HFF-Myc (cell line): ENCODE data around the gene MAN2A1.

Experiments
- DNase-seq: peaks from one replicate; pipeline ENCODE4 v3.0.0-alpha.2; 2011; ENCODE audit warnings: low read depth; ENCODE audit errors: extremely low read depth
- H3K4me3 ChIP-seq: replicated peaks from 2 replicates; pipeline ENCODE4 v1.5.1; 2011; ENCODE audit warnings: low read depth, mild to moderate bottlenecking, control low read depth, low read length
- TF ChIP-seq, protein P1 (sequence below): IDR thresholded peaks from 2 replicates; pipeline ENCODE4 v1.5.1; 2012; ENCODE audit warnings: mild to moderate bottlenecking, low read depth, low read length, control low read depth; ENCODE audit errors: missing control alignments

The MAN2A1 gene

DNA sequence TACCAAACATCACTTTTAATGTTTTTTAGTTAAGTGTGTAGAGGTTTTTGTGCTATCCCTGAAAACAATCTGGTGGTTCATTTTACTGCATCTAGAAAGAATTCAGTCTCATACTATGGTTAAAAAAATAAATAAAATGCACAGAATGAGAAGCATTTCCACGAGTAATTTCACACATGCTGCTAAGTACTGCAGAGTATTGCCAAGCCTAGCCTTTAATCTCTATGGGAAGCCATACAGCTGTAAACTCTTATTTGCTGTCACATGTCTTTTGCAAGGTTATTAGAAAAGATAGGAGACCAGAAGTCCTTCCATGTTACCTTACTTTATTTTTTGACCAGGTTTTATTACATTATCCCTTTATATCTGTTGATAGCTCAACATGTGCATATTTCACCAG is 37.6 kb upstream of the MAN2A1 start:
- no peak overlapping the region for H3K4me3 ChIP-seq
- DNase-seq: no peak
- TF ChIP-seq, protein P1, sequence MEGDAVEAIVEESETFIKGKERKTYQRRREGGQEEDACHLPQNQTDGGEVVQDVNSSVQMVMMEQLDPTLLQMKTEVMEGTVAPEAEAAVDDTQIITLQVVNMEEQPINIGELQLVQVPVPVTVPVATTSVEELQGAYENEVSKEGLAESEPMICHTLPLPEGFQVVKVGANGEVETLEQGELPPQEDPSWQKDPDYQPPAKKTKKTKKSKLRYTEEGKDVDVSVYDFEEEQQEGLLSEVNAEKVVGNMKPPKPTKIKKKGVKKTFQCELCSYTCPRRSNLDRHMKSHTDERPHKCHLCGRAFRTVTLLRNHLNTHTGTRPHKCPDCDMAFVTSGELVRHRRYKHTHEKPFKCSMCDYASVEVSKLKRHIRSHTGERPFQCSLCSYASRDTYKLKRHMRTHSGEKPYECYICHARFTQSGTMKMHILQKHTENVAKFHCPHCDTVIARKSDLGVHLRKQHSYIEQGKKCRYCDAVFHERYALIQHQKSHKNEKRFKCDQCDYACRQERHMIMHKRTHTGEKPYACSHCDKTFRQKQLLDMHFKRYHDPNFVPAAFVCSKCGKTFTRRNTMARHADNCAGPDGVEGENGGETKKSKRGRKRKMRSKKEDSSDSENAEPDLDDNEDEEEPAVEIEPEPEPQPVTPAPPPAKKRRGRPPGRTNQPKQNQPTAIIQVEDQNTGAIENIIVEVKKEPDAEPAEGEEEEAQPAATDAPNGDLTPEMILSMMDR: no peak

DNA sequence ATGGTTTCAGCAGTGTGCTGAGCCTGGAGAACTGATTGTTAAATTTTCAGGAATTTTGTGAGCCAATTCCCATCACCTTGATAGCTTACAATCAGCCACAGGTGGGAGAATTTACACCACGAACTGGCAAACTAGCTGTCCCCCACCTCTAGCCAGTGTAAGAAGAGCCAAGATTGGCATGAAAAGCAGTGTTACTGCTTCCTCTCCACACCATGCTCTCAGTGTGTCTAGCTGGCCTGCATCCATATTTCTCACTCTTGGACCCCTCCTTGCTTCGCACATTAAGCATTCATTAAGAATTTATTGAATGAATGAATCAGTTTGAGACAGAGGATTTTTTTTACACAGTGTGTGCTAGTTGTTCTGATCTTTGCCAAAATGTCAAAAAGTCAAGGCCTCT is 36.7 kb upstream of the MAN2A1 start:
- DNase-seq: no peak
- TF ChIP-seq, protein P1: no peak
- no peak overlapping the region for H3K4me3 ChIP-seq

DNA sequence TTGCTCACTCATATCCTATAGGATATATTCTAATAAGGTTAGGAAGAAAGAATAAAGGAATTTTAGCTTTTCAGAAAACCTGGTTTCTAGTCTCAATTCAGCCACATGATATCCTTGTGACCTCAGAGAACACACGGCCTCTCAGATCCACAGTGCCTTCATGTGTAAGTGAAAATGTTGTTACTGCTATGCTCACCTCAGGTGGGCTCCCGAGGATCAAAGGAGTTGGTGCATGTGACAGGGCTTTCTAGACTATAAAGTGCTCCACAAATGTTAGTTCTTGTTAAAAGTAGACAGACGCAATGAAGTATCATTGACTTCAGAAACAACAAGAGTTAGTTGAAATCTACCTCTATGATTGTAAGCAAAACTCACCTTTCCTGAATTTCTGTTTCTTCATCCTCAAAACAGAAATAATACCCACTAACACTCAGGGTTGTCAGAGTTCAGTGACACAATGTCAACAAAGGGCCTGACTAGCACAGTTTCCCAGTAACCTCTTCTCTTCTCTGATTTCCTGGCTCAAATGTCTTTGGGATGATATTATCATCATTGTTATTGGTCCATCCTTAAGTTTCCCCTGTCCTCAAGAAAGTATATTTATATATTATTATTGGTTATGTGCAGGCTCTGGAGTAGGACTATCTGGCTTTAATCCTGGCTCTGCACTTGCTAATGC is 36.0 kb upstream of the MAN2A1 start:
- no peak for DNase-seq
- TF ChIP-seq, protein P1: no peak
- H3K4me3 ChIP-seq: no peak overlapping the region

DNA sequence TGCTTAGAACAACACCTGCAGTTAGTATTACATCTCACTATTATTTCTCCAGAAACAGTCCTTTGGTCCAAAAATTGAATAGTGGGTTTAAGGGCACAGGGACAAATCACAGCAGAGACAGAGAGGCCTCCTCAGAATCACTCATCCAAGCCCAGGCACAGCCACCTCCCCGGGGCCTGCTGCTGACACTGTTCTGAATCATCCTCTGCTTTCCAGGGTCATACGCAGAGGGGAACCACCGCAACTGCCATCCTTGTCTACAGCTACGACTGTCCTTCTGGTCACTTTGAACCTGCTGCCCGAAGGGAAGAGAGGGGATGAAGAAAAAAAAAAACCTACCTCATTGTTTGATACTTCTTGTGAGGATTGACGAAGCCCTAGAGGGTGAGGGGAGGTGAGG is 35.3 kb upstream of the MAN2A1 start:
- TF ChIP-seq, protein P1: no peak
- no peak overlapping the region for H3K4me3 ChIP-seq
- no peak for DNase-seq

DNA sequence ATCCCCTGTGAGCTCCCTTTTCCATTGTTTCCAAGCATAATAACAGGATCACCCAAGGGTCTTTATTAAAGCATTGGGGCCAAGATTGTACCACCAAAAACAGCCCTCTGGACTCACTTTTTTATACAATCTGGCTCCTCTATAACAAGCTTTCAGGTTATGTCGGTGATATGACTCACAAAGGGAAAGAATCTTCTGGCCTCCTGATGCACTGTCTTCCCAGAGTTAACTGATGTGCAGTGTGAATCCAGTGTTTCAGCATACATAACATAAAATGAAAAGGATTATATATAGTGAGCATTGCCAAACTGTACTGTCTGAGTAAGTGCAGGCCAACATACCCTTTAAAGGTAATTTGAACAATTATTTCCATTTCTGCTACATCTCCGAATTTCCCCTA is 33.9 kb upstream of the MAN2A1 start:
- no peak for DNase-seq
- H3K4me3 ChIP-seq: no peak overlapping the region
- TF ChIP-seq, protein P1: no peak

DNA sequence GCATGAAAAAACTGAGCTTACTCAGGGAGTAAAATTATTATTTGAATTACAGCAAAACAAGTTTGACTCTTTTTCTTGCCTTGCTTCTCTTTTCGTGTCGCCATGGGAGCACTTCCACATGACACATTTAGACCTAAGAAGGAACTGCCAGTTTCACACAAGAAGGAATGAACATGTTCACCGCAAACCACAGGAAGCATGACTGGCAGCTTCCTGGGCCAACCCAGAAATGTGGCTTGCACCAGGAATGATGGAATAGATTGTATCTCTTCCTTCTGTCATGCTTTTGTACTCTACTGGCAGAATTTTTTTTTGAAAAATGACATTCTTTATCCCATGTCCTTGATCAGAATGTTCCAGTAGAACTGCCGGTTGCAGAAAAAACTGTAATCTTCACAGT is 32.9 kb upstream of the MAN2A1 start:
- TF ChIP-seq, protein P1: no peak
- DNase-seq: peak; percentile 26
- H3K4me3 ChIP-seq: no peak overlapping the region

DNA sequence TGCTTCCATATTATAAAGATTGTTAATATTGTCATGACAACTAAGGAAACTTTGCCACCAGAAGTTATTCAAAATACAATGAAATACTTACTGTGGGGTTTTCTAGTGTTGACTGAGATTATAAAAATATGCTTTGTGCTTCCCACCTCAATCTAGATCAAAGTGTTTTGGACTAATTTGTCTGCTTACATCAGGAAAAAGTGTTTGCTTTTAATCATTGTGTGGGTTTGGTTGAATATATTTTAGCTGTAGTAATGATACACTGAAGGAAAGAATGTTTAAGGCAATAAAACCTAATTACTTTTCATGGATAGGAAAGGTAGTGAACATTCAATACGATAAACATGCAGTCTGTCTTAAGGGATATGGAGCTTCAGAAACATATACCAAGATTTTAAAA is 29.8 kb upstream of the MAN2A1 start:
- H3K4me3 ChIP-seq: no peak overlapping the region
- DNase-seq: no peak
- TF ChIP-seq, protein P1: no peak
